Measurements from ENCODE around the gene ELN. TPM values are rescaled to one million over a fixed set of nuclear protein-coding genes. Genes with fewer than 3 reads are reported as not detected.

The ELN gene
- total RNA-seq, 1 experiment from 2014 or later = 65.9 TPM

DNA sequence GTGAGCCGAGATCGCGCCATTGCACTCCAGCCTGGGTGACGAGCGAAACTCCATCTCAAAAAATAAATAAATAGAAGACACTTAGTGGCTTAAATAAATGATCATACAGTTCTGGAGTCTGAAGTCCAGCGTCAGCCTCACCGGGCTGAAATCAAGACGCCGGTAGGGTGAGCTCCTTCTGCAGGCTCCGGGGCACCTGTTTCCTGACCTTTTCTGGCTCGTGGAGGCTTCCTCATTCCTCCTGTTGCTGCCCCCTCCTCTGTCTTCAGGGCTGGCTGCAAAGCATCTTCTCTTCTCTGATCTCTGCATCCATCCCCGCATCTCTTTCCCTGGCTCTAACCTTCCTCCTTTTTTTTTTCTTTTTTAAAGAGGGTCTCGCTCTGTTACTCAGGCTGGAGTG lies 88.4 kb downstream of the ELN start:
- Histone ChIP-seq H3K9me3 (ENCODE audit: low read depth, low read length, poor library complexity, severe bottlenecking) (no peaks in the 10 kb centered on the region), H3K4me1 (ENCODE audit: insufficient read depth, low read length, poor library complexity, severe bottlenecking) (no peaks in the 10 kb centered on the region), H3K27me3 (replicated peaks; ENCODE audit: insufficient read depth, low read depth, low read length, poor library complexity) (no peaks in the 10 kb centered on the region), H3K36me3 (ENCODE audit: insufficient read depth, low read length, poor library complexity, severe bottlenecking) (peaks cover 12% of the 10 kb centered on the region), H3K27ac (ENCODE audit: low read depth, low read length, poor library complexity, severe bottlenecking) (no peak overlapping the region), H3K4me3 (ENCODE audit: low read depth, low read length, poor library complexity, severe bottlenecking) (no peak overlapping the region)
- CTCF ChIA-PET = no interaction called here
- TF ChIP-seq EZH2 (IDR thresholded peaks at IDR 0.05; ENCODE audit: borderline replicate concordance, low read depth, low read length, poor library complexity, severe bottlenecking) = no peak
- TF ChIP-seq, protein P1, sequence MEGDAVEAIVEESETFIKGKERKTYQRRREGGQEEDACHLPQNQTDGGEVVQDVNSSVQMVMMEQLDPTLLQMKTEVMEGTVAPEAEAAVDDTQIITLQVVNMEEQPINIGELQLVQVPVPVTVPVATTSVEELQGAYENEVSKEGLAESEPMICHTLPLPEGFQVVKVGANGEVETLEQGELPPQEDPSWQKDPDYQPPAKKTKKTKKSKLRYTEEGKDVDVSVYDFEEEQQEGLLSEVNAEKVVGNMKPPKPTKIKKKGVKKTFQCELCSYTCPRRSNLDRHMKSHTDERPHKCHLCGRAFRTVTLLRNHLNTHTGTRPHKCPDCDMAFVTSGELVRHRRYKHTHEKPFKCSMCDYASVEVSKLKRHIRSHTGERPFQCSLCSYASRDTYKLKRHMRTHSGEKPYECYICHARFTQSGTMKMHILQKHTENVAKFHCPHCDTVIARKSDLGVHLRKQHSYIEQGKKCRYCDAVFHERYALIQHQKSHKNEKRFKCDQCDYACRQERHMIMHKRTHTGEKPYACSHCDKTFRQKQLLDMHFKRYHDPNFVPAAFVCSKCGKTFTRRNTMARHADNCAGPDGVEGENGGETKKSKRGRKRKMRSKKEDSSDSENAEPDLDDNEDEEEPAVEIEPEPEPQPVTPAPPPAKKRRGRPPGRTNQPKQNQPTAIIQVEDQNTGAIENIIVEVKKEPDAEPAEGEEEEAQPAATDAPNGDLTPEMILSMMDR (conservative IDR thresholded peaks at IDR 0.05; ENCODE audit: low read depth, low read length) = no peak
- DNase-seq (ENCODE audit: low spot score) = no peak
- POLR2A ChIA-PET (ENCODE audit: low non-redundant PET) = no interaction called here
- BruUV-seq (replicated peaks) = no TSS peak
- intact Hi-C loops (cut with micrococcal nuclease; ENCODE audit: unreplicated experiment) = no loop called here

Other genes with a start within 250 kb of the ELN start
- gene CLDN4, start 197.2 kb upstream of the ELN start, total RNA-seq (2021) = 0.11 and 0.17 TPM in 2 replicates
- 0.85 TPM in 1 of 2 replicates, not detected in the other for gene METTL27, start 185.7 kb upstream of the ELN start, total RNA-seq (2021)
- not detected in 2 replicates for gene TMEM270, start 167.0 kb upstream of the ELN start, total RNA-seq (2021)
- gene LIMK1, start 55.6 kb downstream of the ELN start, total RNA-seq (2021) = 59.3 and 60.2 TPM in 2 replicates
- gene EIF4H, start 146.2 kb downstream of the ELN start, total RNA-seq (2021) = 432 and 453 TPM in 2 replicates
- gene LAT2, start 181.8 kb downstream of the ELN start, total RNA-seq (2021) = 0.28 and 0.58 TPM in 2 replicates
- 113 and 125 TPM in 2 replicates for gene RFC2, start 226.2 kb downstream of the ELN start, total RNA-seq (2021)